Ovary (tissue), 9 donors: ENCODE results near the gene APOE. TPM values are rescaled to one million over a fixed set of nuclear protein-coding genes. Genes with fewer than 3 reads are reported as not detected.
"Not testable (repeated sequence)": the region's sequence is repeated elsewhere in the genome, so short reads cannot be mapped to it uniquely, and the experiment has no call there.

Experiments used
- DNase-seq, 5 donors: peaks; one replicate each; pipeline ENCODE4 v3.0.0-alpha.2; 2019 to 2020
- H3K27ac ChIP-seq, 2 donors: fragments of 200-600 bp; one replicate each; pipeline versions ENCODE4 v1.5.1 to v1.8.0; 2019 to 2022
- H3K27me3 ChIP-seq: fragments of 200-600 bp; one replicate; pipeline ENCODE4 v1.8.0; 2022
- H3K36me3 ChIP-seq: fragments of 200-600 bp; sonication (generic); one replicate; pipeline ENCODE4 v1.5.1; 2019
- H3K4me1 ChIP-seq: one replicate; pipeline ENCODE4 v1.8.1; 2013; ENCODE audit warnings: mild to moderate bottlenecking, moderate library complexity; ENCODE audit not compliant: insufficient read depth
- H3K4me3 ChIP-seq: fragments of 200-600 bp; sonication (generic); one replicate; pipeline ENCODE4 v1.5.1; 2017
- H3K9me3 ChIP-seq, 2 donors: fragments of 200-600 bp in 1 of 2; sonication (generic) in 1 of 2; one replicate each; pipeline versions ENCODE4 v1.5.1 to v1.8.1; 2013 to 2019; ENCODE audit warnings: mild to moderate bottlenecking in 1 of 2, moderate library complexity in 1 of 2
- EP300 ChIP-seq: sonication (generic); formaldehyde crosslinking; IDR thresholded peaks from one replicate; pipeline ENCODE4 v1.6.1; 2017; ENCODE audit warnings: antibody characterized with exemption
- POLR2A ChIP-seq: fragments of 450-650 bp; IDR thresholded peaks from one replicate; pipeline ENCODE4 v1.6.1; 2017; ENCODE audit warnings: antibody characterized with exemption, mild to moderate bottlenecking, moderate library complexity
- WGBS, 3 donors: extraction: QIAGEN DNeasy Blood & Tissue Kit in 1 of 3; methylation state at CpG; one replicate each; pipeline versions ENCODE4 v1.1.5 to v1.1.7; 2013 to 2017; 5-methylcytosine and 5-hydroxymethylcytosine counted together
- intact Hi-C, 4 donors: fragments of 100-400 bp; cut with DNase I; formaldehyde crosslinking; loops; one replicate each; pipeline versions ENCODE4 v1.11.0 to v1.15.1; 2022 to 2023
- polyA plus RNA-seq, 2 donors: library from polyadenylated mRNA; stranded (reverse); fragments of 200-250 nt in 1 of 2; fragments of 350-450 nt in 1 of 2; fragmentation: Illumina TruSeq in 1 of 2; extraction: RNeasy Lipid Tissue Mini Kit (QIAGEN cat#74804) in 1 of 2; gene quantifications; one replicate each; pipeline ENCODE4 v1.2.3, GENCODE V29; 2013 to 2014
- total RNA-seq, 7 donors: library from RNA; depleted of rRNA in 2 of 7; stranded (reverse); fragments of >200 nt in 2 of 7; fragmentation: NEBNext Ultra II Directional in 3 of 7; extraction: Animal tissue kit (Norgen Biotek cat#: 25700) in 3 of 7; gene quantifications; one replicate each; pipeline versions ENCODE4 v1.1.0 to v1.2.4, GENCODE V29; 2016 to 2023
- TF ChIP-seq, protein P1 (sequence below), 3 donors: fragments of 450-650 bp in 2 of 3; fragments of 200-600 bp in 1 of 3; IDR thresholded peaks; one replicate each; pipeline versions ENCODE4 v1.5.1 to v1.8.0; 2016 to 2022; ENCODE audit warnings: antibody characterized with exemption in 3 of 3, mild to moderate bottlenecking in 1 of 3
- donor health status: DM: no; HTN: no; CAD: no; lungs with moderate emphysema.
- donor health status: DM: no; HTN: no; CAD: no.
- donor health status: Bipolar disorder and iron deficiency.
- donor health status: DM: yes; HTN: yes; CAD: no.
- donor health status: DM: no; HTN: no; CAD: no.
- donor health status: DM: yes; HTN: yes; CAD: no.

Gene APOE
- total and polyA plus RNA-seq, 9 donors = 124 to 934 (median 455) TPM

DNA sequence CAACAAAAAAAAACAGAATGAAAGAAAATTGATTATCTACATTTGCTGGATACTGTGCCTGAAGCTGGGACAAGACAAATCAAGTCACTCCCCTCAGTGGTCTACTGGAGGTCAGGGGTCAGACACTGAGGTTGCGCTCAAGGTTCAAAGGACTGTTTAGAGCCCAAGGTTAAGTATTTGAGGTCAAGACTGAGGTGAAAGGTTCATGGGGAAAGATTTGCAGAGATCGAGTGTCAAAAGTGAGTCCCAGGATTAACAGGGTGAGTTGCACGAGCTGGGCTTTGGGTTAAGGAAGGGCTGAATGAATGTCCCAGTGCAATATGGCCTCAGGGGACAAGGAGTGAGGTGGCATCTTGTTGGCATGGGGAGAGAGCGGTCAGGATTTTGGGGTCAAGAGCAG lies 17.9 kb upstream of the APOE start:
- intact Hi-C loops = no loop called here
- H3K4me3 ChIP-seq = no peak overlapping the region
- no peak for TF ChIP-seq EP300
- TF ChIP-seq, protein P1, sequence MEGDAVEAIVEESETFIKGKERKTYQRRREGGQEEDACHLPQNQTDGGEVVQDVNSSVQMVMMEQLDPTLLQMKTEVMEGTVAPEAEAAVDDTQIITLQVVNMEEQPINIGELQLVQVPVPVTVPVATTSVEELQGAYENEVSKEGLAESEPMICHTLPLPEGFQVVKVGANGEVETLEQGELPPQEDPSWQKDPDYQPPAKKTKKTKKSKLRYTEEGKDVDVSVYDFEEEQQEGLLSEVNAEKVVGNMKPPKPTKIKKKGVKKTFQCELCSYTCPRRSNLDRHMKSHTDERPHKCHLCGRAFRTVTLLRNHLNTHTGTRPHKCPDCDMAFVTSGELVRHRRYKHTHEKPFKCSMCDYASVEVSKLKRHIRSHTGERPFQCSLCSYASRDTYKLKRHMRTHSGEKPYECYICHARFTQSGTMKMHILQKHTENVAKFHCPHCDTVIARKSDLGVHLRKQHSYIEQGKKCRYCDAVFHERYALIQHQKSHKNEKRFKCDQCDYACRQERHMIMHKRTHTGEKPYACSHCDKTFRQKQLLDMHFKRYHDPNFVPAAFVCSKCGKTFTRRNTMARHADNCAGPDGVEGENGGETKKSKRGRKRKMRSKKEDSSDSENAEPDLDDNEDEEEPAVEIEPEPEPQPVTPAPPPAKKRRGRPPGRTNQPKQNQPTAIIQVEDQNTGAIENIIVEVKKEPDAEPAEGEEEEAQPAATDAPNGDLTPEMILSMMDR (IDR thresholded peaks at IDR 0.05) = no peak
- no peak for TF ChIP-seq POLR2A
- H3K27me3 ChIP-seq = no peaks in the 10 kb centered on the region
- no peaks in the 10 kb centered on the region for H3K36me3 ChIP-seq
- peaks cover 12% of the 10 kb centered on the region for H3K4me1 ChIP-seq
- H3K9me3 ChIP-seq = no peaks in the 10 kb centered on the region
- 84 to 86% (median 86%) methylated on average over 4 of the region's 4 CpGs for WGBS, 3 donors
- DNase-seq = no peak
- H3K27ac ChIP-seq = no peak overlapping the region

DNA sequence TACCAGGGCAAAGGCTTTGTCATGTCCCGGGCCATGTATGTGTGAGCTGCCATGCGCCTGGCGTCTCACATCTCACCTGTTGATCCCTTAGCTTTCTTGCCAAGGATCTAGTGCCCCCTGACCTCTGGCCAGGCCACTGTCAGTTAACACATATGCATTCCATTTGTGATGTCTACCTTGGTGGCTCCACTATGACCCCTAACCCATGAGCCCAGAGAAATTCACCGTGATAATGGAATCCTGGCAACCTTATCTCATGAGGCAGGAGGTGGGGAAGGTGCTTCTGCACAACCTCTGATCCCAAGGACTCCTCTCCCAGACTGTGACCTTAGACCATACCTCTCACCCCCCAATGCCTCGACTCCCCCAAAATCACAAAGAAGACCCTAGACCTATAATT lies 17.3 kb upstream of the APOE start:
- 80 to 90% (median 86%) methylated on average over 5 of the region's 5 CpGs for WGBS, 3 donors
- H3K27ac ChIP-seq, H3K9me3 ChIP-seq, H3K36me3 ChIP-seq, H3K27me3 ChIP-seq, H3K4me3 ChIP-seq, intact Hi-C loops, DNase-seq: not testable (repeated sequence)
- peaks cover 12% of the 10 kb centered on the region for H3K4me1 ChIP-seq

DNA sequence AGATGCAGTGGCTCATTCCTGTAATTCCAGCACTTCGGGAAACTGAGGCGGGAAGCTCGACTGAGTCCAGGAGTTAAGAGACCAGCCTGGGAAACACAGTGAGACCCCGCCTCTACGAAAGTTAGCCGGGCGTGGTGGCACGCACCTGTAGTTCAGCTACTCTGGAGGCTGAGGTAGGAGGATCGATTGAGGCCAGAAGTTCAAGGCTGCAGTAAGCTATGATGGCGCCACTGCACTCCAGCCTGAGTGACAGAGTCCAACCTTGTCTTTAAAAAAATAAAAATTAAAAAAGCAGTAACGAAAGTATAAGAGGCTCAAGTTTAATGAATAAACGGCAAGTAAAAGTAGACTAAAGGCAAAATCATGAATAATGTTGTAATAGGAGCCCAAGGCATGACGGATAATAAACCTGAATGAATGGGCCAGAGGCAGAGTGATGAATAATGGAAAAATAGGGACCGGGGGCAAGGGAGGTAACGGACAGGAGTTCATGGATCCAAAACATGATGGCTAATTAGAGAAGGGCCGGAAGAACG lies 15.7 kb upstream of the APOE start:
- Histone ChIP-seq H3K36me3 (no peaks in the 10 kb centered on the region), H3K27ac (peak overlapping the region in 1 of 2 donors; percentile 91), H3K9me3 (no peaks in the 10 kb centered on the region), H3K4me1 (peaks cover 12% of the 10 kb centered on the region), H3K27me3 (no peaks in the 10 kb centered on the region), H3K4me3 (peak overlapping the region; percentile 62)
- TF ChIP-seq EP300 (no peak), POLR2A (no peak)
- TF ChIP-seq, protein P1 (IDR thresholded peaks at IDR 0.05) = no peak
- intact Hi-C loops = no loop called here
- 42 to 49% (median 43%) methylated on average over 17 of the region's 17 CpGs for WGBS, 3 donors
- peak in 1 of 5 donors; percentile 54 for DNase-seq

DNA sequence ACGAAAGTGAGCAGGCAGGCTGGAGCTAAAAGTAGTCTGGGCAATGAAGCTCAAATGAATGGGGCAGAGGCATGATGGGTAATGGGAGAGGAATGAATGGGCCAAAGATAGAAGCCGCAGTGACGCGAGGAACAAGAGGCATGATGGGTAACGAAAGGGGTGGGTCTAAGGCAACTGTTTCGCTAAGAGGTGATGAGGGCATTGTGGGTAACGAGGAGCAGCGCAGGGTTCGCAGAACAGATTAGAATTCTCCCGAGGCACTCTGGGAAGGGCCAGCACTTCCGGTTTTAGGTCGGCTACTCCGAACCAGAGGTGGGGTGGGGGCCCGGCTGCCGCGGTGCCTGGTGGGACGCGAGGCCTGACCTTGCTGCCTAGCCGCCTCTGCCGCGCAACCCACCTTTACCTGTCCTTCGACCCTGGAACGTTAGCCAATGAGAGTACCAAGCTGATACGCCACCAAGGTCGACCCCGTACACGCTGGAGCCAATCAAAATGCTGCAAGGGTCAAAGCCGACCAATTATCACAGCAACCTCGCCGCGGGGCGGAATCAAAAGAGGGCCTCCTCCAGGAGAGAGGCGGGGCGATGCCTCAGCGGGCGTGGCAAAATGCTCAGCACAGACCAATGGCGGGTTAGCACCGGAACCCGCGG lies 15.1 kb upstream of the APOE start:
- H3K4me3 ChIP-seq = peak overlapping the region; percentile 62
- intact Hi-C loops = loop anchor here in 1 of 4 donors (1.0 kb wide), 1 partner anchor 44 kb away; the partner anchor contains the start of gene NECTIN2
- H3K4me1 ChIP-seq = peaks cover 12% of the 10 kb centered on the region
- peak in 1 of 5 donors; percentile 100 for DNase-seq
- WGBS, 3 donors = 0 to 1% (median 0%) methylated on average over 40 of the region's 40 CpGs
- TF ChIP-seq EP300 = no peak
- peak; percentile 61 for TF ChIP-seq POLR2A
- TF ChIP-seq, protein P1 (IDR thresholded peaks at IDR 0.05) = peak in 1 of 3 donors; percentile 14
- peak overlapping the region; percentile 89 to 91 for H3K27ac ChIP-seq
- H3K27me3 ChIP-seq = no peaks in the 10 kb centered on the region
- H3K36me3 ChIP-seq = no peaks in the 10 kb centered on the region
- H3K9me3 ChIP-seq = no peaks in the 10 kb centered on the region
